Epithelial cell of esophagus (primary cell): ENCODE data around the gene SKIDA1.

Experiments used
- DNase-seq: peaks from one replicate; pipeline ENCODE4 v3.0.0; 2010; ENCODE audit warnings: low read depth
- H3K4me3 ChIP-seq: 2 replicates; pipeline ENCODE4 v1.5.1; 2011; ENCODE audit warnings: mild to moderate bottlenecking, low read length, control low read depth
- CTCF ChIP-seq: IDR thresholded peaks from 2 replicates; pipeline ENCODE4 v1.5.1; 2011; ENCODE audit warnings: low read depth, mild to moderate bottlenecking, low read length, control low read depth, inconsistent platforms; ENCODE audit not compliant: insufficient read depth; ENCODE audit errors: missing control alignments

The SKIDA1 gene

GRCh38 chr10:21488246-21488956, 37.1 kb downstream of the SKIDA1 start:
- no peak for DNase-seq
- no peak for TF ChIP-seq CTCF
- H3K4me3 ChIP-seq = no peak overlapping the region

DNA sequence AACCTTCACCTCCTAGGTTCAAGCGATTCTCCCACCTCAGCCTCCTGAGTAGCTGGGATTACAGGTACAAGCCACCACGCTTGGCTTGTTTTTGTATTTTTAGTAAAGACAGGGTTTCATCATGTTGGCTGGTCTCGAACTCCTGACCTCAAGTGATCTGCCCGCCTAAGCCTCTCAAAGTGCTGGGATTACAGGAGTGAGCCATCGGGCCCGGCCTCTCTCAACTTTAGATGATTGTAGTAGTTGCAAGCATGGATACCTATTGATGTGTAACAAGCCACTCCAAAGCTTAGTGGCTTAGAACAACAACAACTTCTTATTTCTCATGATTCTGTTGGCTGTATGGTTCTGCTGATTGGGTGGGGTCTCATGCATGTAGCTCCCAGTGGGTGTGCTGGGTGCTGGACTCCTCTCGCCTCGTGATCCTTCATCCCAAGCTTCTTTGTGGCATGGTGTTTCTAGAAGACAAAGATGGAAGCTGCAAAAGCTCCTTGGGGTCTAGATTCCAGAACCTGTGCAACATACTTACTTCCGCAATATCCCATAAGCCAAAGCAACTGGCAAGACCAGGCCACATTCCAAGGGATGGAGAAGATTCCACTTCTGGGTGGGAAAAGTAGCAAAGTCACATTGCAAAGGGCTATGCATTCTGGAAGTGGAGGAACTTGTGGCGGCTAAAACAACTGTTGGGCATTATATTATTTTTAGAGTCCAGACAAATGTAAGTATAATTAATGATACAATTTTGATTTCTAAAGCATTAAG, 37.9 kb downstream of the SKIDA1 start:
- TF ChIP-seq CTCF = no peak
- no peak for DNase-seq
- H3K4me3 ChIP-seq = no peak overlapping the region

- H3K4me3 ChIP-seq = no peak overlapping the region
- no peak for DNase-seq
- no peak for TF ChIP-seq CTCF
These were observed 42.7 kb downstream of the SKIDA1 start for GRCh38 chr10:21482821-21483220.

DNA sequence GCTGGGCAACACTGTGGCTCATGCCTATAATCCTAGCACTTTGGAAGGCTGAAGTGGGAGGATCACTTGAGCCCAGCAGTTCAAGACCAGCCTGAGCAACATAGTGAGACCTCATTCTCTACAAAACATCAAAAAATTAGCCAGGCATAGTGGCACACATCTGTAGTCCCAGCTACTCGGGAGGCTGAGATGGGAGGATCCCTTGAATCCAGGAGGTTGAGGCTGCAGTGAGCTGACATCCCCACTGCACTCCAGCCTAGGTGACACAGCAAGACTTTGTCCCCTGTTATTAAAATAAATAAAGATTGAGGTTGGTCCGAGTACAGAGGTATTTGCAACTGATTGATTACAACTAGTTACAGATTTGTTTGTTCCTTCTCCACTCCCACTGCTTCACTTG, 44.1 kb downstream of the SKIDA1 start:
- H3K4me3 ChIP-seq = no peak overlapping the region
- DNase-seq = no peak
- TF ChIP-seq CTCF = no peak

DNA sequence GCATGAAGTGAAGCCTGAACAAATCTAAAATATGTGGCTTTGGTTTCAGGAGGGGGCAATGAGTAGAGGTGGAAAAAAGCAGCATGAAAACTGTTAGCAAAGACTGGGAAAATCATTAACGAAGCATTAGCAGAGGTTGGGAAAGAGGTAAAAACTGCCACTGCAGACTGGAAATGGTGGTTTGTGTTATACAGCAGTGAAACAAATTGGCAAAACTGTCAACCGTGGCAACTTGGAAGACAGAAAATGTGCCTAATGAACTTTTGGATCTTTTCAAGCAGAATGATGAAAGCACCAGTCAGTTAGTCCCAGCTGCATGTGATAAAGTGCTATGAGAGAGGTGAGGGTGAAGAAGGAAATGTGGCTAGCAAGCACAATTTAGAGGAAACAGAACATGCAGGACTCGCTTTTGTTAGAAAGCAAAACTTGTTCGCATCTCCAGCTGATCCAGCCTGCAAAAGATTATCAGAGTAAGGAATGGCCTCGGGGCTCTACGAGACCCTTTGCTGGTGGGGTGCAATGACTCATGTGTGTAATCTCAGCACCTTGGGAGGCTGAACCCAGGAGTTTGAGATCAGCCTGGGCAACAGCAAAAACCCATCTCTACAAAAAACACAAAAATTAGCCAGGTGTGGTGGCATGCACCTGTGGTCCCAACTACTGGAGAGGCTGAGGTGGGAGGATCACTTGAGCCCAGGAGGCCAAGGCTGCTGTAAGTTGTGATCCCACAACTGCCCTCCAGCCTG, 45.7 kb downstream of the SKIDA1 start:
- no peak for TF ChIP-seq CTCF
- no peak for DNase-seq
- no peak overlapping the region for H3K4me3 ChIP-seq

- no peak overlapping the region for H3K4me3 ChIP-seq
- no peak for DNase-seq
- no peak for TF ChIP-seq CTCF
These were observed 50.1 kb downstream of the SKIDA1 start for GRCh38 chr10:21475393-21475792.
